Esophagus squamous epithelium (tissue), 4 donors: ENCODE data around the gene C19orf81.

Source experiments
- CTCF ChIP-seq, 6 experiments: fragments of 450-650 bp in 4 of 6; fragments of 200-600 bp in 2 of 6; sonication (generic) in 2 of 6; IDR thresholded peaks; one replicate each; pipeline ENCODE4 v1.5.1; 2016 to 2019; ENCODE audit warnings: antibody characterized with exemption in 6 of 6, mild to moderate bottlenecking in 4 of 6, moderate library complexity in 4 of 6
- POLR2A ChIP-seq, 4 donors: fragments of 450-650 bp; IDR thresholded peaks; one replicate each; pipeline ENCODE4 v1.6.1; 2017; ENCODE audit warnings: antibody characterized with exemption in 4 of 4, mild to moderate bottlenecking in 4 of 4, moderate library complexity in 3 of 4

GRCh38 chr19:50662651-50663481 lies 13.6 kb downstream of the C19orf81 start:
- no peak for TF ChIP-seq CTCF (IDR thresholded peaks at IDR 0.05)
- no peak for TF ChIP-seq POLR2A (IDR thresholded peaks at IDR 0.05)
